A549 (cell line): ENCODE results near the gene UMODL1.

ENCODE experiments used
- CHD4 ChIP-seq: fragments of 200-600 bp; sonication (generic); IDR thresholded peaks from 2 replicates; pipeline ENCODE4 v1.6.1; 2016; ENCODE audit warnings: antibody characterized with exemption, mild to moderate bottlenecking, borderline replicate concordance
- CTCF ChIP-seq: fragments of >200 bp; sonication (Bioruptor Twin); formaldehyde crosslinking; IDR thresholded peaks from 3 replicates; pipeline ENCODE4 v1.5.1; 2016
- FOXS1 ChIP-seq: fragments of 250-450 bp; sonication (Bioruptor Pico); IDR thresholded peaks from 2 replicates; pipeline ENCODE4 v1.5.0; 2020; ENCODE audit warnings: mild to moderate bottlenecking, moderate library complexity
- KDM1A ChIP-seq: fragments of 200-600 bp; sonication (generic); IDR thresholded peaks from 2 replicates; pipeline ENCODE4 v1.6.1; 2016; ENCODE audit warnings: low read depth, mild to moderate bottlenecking
- NR3C1 ChIP-seq: fragments of >200 bp; sonication (Bioruptor Twin); formaldehyde crosslinking; IDR thresholded peaks from 3 replicates; pipeline ENCODE4 v1.6.1; 2017
- RFX5 ChIP-seq: fragments of 450-650 bp; IDR thresholded peaks from 2 replicates; pipeline ENCODE4 v1.7.1; 2014; ENCODE audit warnings: antibody characterized with exemption, mild to moderate bottlenecking, moderate library complexity

- TF ChIP-seq CTCF (no peak), CHD4 (no peak), FOXS1 (CRISPR knock-in tag) (no peak), NR3C1 (no peak), KDM1A (no peak), RFX5 (no peak)
These were observed 40.3 kb downstream of the UMODL1 start for GRCh38 chr21:42111470-42111743.
